EH (cell line): ENCODE measurements around the gene FDXR.
A peak's percentile ranks its signal among the peaks of the same experiment; 100 is the strongest.

Experiments
- DNase-seq: peaks from one replicate; pipeline ENCODE4 v3.0.0-alpha.2; 2015; ENCODE audit warnings: low read depth

FDXR gene

DNA sequence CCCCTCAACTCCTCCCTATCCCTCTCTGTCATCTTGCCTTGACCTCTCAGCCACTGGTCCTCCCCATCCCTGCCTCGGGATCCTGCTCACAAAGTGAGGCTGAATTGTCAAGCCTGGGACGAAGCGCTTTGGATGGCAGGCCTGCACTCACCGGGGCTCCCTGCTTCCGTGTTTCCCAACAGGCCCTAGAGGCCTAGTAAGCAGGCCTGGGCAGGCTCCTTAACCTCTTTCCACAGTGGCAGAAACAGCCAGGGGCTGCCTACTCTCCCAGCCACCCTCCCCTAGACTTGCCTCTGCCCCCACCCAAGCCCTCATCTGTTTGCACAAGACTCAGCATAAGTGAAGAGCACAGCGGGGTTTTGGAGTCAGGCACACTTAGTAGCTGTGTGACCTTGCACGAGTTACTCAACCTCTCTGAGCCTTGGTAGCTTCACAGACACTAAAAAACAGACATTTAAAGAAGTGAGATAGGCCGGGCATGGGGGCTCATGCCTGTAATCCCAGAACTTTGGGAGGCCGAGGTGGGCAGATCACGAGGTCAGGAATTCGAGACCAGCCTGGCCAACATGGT is 25.7 kb upstream of the FDXR start:
- DNase-seq = no peak

- no peak for DNase-seq
These were observed 21.3 kb upstream of the FDXR start for GRCh38 chr17:74893936-74894671.

- DNase-seq = no peak
These were observed 20.4 kb upstream of the FDXR start, which contains the start of gene FADS6 for GRCh38 chr17:74892974-74893911. FADS6 (minus strand) TSS chr17:74893633; CDS start chr17:74893595, 38 bp downstream.

DNA sequence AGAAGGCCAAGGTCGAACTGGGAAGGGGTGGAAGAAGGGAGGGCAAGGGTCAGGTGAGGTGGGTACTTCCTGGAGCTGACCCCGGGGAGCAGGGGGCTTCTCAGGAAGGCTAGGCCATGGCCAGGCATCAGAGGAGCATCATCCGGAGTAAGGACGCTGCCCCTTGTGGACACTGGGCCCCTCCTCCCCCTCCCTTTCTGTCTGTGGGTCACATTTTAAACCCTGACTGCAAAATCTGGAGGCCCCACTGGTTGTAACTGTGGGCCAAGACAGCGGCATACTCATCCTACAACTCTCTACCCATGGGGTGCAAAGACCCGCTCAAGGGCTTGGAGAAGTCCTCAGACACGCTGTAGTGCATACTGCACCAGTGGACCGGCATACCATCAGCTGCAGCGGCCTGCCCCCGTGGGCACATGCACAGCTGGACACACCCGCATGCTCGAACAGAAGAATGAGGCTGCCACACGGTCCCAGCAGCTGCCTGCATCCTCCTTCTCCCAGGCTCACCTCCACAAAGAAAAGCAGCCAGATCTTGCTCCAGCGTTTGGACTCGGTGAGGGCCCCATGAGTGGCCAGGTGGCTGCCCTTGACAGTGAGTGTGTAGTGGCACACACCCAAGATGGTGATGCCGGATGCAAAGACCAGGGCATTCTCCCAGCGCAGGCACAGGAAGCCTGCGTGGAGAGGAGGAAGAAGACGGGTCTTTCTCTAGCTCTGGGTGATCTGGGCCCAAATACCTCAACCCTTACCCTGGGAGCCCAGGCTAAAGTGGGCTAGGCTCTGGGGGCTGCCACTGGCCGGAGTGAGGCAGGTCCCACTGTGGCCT is 19.4 kb upstream of the FDXR start:
- no peak for DNase-seq

DNA sequence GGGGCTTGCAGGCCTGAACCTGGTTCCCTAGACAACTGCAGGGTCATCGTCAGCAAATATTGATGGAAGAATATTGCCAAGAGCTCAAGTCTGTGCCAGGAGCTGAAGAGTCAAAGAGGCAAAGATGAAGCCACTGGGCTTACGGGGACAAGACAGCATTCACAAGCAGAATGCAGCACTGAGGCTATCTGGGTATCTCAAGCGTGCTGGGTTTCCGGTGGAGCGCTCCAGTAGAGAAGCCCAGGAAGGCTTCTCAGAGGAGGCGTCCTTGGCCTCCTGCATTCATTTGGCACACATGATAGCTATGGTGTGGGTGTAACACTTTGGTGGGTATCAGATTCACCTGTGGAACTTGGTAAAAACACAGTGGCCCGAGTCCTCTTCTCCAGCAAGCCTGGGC is 17.8 kb upstream of the FDXR start:
- DNase-seq = no peak

DNA sequence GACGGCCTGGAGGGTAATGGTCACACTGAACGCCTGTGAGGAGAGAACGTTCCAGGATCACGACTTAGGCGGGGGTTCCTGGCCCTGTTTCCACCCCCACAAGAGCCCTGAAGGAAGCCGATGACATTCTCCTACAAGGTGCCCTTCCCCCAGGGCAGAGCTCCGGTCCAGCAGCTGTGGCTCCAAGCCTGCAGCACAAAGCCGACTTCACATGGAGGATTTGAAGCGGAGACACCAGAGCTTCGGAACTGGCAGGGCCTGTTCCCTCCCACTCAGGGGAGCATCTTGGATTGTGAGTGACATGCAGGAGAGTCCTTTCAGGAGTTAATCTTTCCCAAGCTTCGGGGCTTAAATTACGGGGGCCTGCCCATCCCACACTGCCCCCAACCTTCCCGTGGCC is 15.7 kb upstream of the FDXR start:
- DNase-seq = no peak

DNA sequence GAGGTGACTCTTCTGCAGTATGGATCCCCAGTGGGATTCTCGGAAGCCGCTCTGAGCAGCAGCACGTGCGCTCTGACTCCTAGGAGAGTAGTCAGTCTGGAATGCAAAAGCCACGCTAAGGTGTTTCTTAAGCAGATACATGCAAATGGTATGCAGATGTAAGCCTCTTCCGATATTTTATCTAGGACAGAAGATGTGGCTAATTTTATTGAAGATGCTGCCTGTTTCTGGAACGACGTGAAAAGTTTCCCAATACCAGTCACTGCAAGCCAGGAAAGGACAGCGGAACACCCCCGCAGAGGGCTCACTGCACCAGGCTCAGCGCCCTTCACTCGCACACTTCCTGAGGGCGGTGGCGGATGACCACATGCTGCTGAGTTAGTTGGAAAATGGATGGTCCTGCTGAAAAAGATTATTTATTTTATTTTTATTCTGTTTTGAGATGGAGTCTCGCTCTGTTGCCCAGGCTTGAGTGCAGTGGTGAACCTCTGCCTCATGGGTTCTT is 10.5 kb upstream of the FDXR start:
- peak; percentile 24 for DNase-seq

DNA sequence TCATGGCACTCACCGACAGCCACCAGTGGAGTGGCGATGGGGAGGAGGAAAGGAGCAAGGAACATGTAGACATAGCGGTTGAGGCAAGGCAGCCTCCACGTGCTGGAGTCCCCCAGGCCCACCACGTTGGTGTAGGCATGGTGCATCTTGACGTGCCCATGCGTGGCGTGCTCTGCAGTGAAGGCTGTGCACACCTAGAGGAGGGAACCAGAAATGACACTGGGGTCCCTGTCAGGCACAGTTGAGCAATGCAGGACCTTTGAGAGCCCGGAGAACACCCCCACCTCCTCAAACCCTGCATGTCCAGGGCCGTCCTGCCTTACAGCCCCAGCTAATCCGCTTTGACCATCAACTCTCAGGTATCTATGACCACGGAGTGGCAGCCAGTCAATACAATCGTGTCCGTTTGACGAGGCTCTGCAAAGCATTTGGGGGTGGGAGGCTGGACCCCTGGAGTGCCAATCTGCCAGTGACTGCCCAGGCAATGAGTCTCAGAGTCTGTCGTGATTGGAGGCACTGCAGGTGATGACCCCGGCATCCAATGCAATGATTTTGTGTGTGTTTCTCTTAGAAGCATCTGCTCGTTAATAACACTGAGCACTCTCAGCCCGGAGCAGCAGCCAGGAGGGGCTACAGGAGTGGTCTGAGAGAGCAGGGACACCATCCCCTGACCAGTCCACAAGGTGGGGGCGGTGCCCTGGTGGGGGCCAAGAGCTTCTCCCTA is 9.9 kb upstream of the FDXR start:
- DNase-seq = no peak

DNA sequence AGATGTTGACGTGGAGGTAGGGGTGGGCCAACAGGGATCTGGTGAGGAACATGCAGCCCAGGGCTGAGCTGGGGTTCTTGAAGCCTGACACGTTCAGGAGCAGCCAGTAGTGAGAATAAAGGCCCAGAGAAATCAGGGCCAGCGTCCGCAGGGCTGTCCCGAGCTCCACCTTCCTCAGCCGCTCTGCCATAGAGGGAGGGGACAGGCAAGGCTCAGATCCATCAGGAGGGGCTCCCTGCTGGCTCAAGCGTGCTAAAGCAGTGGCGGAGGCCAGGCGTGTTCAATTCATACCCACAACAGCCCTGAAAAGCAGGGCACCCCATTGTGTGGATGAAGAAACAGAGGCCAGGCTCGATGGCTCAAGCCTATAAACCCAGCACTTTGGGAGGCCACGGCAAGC is 8.3 kb upstream of the FDXR start:
- no peak for DNase-seq

GRCh38 chr17:74879308-74879707 is 6.5 kb upstream of the FDXR start:
- no peak for DNase-seq

- no peak for DNase-seq
These were observed 5.9 kb upstream of the FDXR start for GRCh38 chr17:74878658-74879057.

GRCh38 chr17:74877592-74878548 is 5.1 kb upstream of the FDXR start:
- DNase-seq = peak; percentile 9

DNA sequence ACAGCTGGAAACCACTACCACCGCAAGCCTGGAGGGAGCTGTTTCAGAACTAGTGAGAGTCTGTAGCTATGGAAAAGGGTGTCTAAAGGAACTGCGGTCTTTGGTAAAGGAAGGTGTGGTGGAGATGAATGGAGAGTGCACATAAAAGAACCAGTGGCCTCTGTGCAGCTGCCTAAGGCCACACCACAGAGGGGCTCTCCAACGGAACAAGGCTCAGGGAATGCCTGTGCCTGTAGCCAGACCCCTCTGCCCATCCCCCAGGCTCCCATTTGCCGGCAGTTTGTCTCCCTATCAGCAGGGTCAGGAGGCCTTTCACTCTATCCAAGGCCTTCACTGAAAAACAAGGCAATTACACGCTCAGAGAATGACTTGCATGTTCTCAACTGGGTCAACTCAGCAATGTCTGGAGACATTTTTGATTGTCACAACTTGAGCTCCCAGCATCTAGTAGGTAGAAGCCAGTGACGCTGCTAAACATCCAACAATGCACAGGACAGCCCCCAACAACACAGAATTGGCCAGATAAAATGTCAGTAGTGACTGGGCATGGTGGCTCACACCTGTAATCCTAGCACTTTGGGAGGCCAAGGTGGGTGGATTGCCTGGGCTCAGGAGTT is 3.3 kb upstream of the FDXR start:
- no peak for DNase-seq

- no peak for DNase-seq
These were observed 2.6 kb upstream of the FDXR start for GRCh38 chr17:74875155-74875976.

- DNase-seq = no peak
These were observed 1.8 kb upstream of the FDXR start for GRCh38 chr17:74874615-74875037.

GRCh38 chr17:74873874-74874614 is 1.2 kb upstream of the FDXR start:
- DNase-seq = peak; percentile 15

DNA sequence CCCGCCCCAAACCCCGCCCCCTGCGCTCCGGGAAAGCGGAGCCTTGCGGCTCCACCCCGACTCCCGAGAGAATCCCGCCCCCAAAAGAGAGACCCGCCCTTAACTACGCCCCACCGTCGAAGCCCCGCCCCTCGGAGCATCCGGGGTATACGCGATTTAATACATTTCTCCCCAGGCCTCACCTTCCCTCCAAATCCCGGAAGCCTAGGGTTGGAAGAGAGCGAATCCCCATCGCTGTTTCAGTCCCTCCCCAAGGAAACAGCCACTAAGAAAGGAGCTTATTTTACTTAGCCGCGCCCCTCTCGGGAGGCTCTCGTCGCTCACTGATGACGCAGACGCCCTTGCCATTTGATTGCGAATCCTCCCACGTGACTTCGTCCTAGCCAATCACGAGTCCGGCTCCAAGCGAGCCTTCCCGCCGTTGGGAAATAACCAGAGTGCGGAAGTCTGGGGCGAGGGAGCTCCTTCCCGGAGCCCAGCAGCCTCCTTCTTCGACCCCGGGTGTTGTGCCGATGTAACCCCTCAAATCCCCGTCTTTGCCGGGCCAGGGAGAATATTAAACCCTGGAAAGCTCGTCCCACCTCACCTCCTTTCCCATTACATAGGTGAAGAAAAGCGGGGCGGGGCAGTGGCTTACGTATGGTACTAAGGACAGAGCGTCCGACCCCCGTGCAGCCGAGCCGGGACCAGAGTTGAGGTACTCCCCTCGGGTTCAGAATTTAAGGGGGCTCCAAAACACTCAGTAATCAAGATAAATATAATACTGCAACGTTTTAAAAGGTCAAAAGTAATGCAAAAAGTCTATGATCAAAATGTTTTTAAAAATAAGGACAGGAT is 461 bp upstream of the FDXR start:
- DNase-seq = peak; percentile 100
